HG02588 (cell line): Measurements from ENCODE around the gene RPS21.

Experiments used
- ATAC-seq: cut with Tn5 transposase; IDR thresholded peaks from one replicate; pipeline ENCODE4 v1.9.1; 2021; ENCODE audit warnings: mild to moderate bottlenecking, moderate library complexity; ENCODE audit not compliant: unreplicated experiment

The RPS21 gene

DNA sequence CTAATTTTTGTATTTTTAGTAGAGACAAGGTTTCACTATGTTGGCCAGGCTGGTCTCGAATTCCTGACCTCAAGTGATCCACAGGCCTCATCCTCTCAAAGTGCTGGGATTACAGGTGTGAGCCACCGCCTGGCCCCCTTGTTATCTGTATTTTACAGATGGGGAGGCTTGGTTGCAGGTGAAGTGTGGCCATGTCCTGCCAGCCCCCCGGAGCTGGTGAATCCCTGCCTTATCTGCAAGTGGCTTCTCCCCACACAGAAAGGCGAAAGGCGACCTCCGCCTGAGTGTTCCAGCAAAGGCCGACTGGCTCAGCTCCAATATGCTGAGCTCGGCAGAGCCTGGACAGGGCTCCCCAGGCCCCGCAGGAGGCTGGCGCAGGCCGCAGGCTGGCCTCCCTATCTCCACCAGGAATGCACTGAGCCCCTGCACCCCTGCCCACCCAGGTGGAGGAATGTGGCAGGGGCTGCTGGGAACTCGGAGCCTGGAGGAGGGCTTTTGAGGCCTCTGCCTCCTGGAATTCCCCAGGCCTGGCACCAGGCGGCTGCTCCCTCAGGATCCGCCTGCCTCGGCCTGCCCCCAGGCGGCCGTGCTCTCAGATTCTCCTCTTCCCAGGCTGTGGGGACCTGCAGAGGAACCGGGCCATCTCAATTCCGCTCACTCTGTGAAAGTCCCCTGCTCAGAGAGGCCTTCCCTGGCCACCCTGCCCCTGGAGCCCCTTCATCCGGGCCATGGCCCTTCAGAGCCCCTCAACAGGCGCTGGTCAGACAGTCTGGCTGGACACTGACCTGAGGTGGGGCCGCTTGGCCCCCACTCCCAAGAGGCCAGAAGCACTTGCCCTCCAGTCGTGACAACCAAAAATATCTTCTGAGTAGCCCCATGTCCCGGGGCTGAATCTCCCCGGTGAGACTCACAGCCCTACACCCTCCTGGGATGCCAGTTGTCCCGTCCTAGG is 10.5 kb upstream of the RPS21 start:
- no peak for ATAC-seq

GRCh38 chr20:62377064-62377461 is 9.8 kb upstream of the RPS21 start:
- no peak for ATAC-seq

- no peak for ATAC-seq
Measured at GRCh38 chr20:62377615-62378178, 9.2 kb upstream of the RPS21 start.

DNA sequence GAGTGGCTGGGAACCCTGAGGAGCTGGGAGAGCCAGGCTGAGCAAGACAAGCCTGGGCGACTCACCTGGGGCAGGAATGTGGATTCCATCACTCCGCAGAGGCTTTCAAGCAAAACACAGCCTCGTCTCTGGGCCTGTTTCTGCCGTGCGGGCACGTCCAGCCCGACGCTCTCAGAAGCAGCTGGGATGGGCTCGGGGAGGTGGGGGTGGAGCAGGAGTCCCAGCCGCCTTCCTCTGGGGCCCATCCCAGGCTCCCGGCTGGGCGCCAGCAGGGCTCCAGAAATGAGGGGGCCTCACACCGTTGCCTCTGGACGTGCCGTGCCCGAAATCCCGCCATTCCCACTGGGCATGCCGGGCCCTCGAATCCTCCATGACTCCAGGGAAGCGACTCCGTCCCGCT is 8.7 kb upstream of the RPS21 start:
- no peak for ATAC-seq

DNA sequence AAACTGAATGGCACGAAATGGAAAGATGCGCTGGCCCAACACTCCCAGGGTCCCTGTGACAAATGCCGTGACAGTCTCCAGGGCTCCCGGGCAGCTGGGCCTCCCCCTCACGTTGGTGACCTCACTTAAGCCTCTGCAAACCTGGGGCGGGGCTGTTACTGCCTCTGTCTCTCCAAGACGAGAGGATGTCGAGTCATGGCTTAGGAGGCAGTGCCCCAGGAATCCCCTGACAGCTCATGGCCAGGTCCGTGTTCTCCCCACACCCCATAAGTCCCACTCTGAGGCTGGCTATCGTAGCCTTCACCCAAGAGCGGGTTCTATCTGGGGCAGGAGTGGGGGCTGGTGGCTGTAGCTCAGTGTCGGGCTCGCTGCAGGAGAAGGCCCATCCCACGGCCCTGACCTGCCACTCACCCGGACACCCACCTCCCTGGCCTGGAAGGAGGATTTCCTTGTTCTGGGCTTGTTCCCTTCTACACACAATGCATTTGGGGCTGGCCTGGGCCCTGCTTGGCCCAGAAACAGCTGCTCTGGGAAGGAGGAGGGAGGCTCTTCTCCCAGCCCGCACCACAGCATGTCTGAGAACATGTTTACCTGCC is 5.6 kb upstream of the RPS21 start:
- no peak for ATAC-seq

DNA sequence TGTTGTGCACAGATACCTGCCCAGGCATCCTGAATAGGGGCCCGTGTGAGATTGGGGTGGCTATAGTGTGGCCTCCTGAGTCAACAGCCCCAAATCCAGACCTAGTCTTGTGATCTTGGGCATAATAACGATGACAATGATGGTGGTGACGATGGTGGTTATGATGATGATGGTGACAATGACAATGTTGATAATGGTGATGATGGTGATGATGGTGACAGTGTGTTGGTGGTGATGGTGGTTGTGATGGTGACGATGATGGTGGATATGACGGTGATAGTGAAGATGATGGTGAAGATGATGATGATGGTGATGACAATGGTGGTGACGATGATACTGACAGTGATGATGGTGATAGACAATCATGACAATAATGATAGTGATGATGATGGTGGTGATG is 5.1 kb upstream of the RPS21 start:
- no peak for ATAC-seq

DNA sequence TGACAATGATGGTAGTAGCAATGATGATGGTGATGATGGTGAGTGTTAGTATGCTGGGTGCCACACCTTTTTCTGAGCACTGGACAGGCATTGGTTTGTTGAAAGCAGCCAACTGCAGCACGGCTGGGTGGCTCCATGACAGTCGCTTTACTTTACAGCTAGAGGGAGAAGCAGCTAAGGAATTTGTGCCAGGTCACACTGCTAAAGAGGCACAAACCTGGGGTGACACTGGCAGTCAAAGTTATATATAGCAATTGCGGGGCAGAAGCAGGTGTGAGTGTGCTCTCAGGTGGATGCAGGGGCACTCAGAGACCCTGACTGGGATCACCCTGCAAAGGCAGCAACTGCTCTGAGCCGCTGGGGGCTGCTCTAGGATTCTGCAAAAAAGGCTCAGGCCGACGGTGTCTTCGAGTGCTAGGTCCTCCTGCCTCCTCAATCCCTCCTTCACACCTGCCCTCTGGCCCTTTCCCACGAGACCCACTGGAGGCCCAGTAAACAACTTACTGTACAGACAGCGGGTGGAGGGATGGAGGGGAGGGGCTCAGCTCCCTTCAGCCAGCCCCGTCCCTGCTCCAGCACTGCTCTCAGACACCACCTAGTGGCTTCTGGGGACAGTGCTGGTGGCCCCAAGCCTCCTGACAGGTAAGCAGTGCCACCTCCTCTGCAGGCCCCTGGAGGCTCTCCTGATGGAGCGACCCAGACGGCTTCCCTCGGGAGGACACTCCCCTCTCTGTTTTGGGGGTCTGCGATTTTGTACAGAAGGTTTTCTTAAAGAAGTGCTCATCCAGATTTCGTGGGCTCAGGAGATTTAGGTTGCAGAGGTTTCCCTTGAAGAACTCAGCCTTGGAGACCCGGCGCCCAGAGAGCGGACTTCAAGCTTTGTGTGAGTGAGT is 4.4 kb upstream of the RPS21 start:
- ATAC-seq = no peak

GRCh38 chr20:62387219-62387913 is 463 bp downstream of the RPS21 start:
- no peak for ATAC-seq

- ATAC-seq = no peak
Measured at GRCh38 chr20:62387933-62388635, 1.2 kb downstream of the RPS21 start.

DNA sequence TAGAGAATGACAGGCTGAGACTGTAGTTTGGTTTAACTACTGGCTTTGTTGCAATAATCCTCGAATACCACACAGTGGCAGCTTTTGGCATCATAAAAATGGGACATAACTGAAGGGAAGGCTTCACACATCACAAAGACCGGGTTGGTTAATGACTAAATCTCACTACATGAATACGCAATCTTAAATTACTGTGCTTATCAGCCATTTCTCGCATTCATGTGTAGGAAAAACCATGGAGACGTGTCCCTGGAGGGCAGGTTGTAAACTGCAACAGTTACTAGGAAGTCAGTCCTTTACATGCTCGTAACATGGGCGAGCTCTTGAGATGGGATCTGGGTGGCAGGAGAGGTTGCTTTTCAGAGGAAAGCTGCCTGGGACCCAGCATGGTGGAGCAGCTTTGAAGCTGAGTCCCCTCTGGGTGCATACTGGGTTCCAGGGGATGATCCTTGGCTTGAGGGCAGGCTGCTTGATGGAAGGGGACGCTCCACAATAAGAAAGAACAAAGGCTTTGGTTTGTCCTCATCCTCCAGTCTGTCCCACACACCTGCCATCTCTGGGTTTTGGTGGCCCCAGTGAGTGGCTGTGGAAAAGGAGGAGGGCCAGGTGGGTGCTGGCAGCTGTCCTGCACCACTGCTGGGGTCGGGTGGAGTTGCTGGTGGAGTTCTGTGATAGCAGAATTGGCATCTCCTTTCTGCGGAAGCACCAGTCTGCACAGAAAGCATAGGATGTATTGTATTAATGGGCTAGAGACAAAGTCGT is 2.1 kb downstream of the RPS21 start:
- no peak for ATAC-seq

GRCh38 chr20:62389601-62390087 is 2.7 kb downstream of the RPS21 start:
- ATAC-seq = no peak

GRCh38 chr20:62390317-62391164 is 3.6 kb downstream of the RPS21 start:
- ATAC-seq = no peak

DNA sequence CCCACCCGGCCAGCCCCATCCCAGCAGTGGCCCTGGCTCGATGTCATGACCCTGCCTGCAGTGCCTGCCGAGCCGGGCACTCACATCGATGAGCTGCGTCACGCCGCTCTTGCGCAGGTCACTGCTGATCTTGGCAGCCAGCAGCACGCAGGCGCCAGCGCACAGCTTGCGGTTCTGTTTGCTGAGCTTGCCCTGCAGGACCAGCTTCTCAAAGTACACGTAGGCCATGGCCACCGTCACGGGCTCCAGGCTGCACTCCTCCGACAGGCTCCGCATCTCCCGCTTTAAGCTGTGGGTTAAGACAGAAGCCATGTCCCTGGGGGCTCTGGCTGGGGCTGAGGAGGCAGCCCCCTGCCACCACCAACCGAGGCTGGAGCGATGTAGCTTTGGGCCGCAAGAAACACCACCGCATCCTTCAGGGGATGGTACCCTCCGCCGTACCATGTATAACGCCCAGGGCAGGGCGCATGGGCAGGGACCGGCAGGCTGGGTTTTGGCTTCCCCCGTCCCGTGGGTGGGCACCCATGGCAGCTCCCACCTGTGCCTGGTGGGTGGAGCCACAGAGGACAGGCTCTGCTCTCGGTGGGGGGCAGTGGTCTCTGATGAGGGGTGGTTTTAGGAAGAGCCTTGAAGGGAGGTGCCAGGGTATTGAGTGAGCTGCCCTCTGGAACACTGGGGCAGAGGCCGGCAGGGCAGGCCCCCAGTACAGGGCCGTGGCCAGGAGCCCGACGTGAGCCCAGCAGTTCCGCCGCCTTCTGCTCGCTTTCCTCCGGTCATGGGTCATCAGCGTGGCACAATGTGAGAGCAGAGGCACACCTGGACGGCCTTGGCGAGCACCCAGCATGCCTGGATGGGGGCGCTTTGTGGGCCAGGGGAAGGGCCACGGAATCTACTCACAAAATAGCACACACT is 4.5 kb downstream of the RPS21 start:
- no peak for ATAC-seq

- ATAC-seq = no peak
Measured at GRCh38 chr20:62392077-62392418, 5.1 kb downstream of the RPS21 start.

- no peak for ATAC-seq
Measured at GRCh38 chr20:62392621-62393334, 5.9 kb downstream of the RPS21 start.

GRCh38 chr20:62393335-62393665 is 6.4 kb downstream of the RPS21 start:
- no peak for ATAC-seq

- no peak for ATAC-seq
Measured at GRCh38 chr20:62393830-62394229, 6.9 kb downstream of the RPS21 start.
